Gastroesophageal sphincter (tissue), 3 donors: ENCODE measurements around the gene ALG5.

ENCODE experiments used
- CTCF ChIP-seq, 4 experiments: fragments of 200-600 bp in 2 of 4; fragments of 450-650 bp in 2 of 4; sonication (generic) in 1 of 4; IDR thresholded peaks; one replicate each; pipeline ENCODE4 v1.5.1; 2017 to 2019; ENCODE audit warnings: antibody characterized with exemption in 4 of 4, mild to moderate bottlenecking in 2 of 4, moderate library complexity in 2 of 4
- EP300 ChIP-seq: sonication (generic); formaldehyde crosslinking; IDR thresholded peaks from one replicate; pipeline ENCODE4 v1.6.1; 2017; ENCODE audit warnings: antibody characterized with exemption, mild to moderate bottlenecking
- POLR2A ChIP-seq, 2 donors: fragments of 450-650 bp; IDR thresholded peaks; one replicate each; pipeline ENCODE4 v1.6.1; 2017; ENCODE audit warnings: antibody characterized with exemption in 2 of 2, mild to moderate bottlenecking in 2 of 2, moderate library complexity in 1 of 2
- POLR2AphosphoS5 ChIP-seq: sonication (generic); formaldehyde crosslinking; IDR thresholded peaks from one replicate; pipeline ENCODE4 v1.6.1; 2017; ENCODE audit warnings: antibody characterized with exemption

GRCh38 chr13:37001921-37002250, 2.7 kb upstream of the ALG5 start:
- TF ChIP-seq POLR2AphosphoS5 (no peak), POLR2A (IDR thresholded peaks at IDR 0.05) (no peak), EP300 (no peak), CTCF (IDR thresholded peaks at IDR 0.05) (no peak)
